Left colon (tissue), 2 donors: ENCODE results near the gene PTGDR2. TPM values are rescaled to one million over a fixed set of nuclear protein-coding genes. Genes with fewer than 3 reads are reported as not detected.
A peak's percentile ranks its signal among the peaks of the same experiment; 100 is the strongest.

Experiments used
- ATAC-seq: fragments of 200-7000 bp; cut with Tn5 transposase; one replicate; pipeline ENCODE4 v1.9.1; 2020; ENCODE audit warnings: mild to moderate bottlenecking, moderate library complexity
- DNase-seq, 2 donors: peaks; one replicate each; pipeline ENCODE4 v3.0.0-alpha.2; 2020
- intact Hi-C, 2 donors: fragments of 100-400 bp; cut with DNase I in 1 of 2; cut with micrococcal nuclease in 1 of 2; formaldehyde crosslinking; loops; one replicate each; pipeline versions ENCODE4 v1.11.2 to v1.14.0; 2022; cut with DNase I, micrococcal nuclease
- total RNA-seq, 2 donors: library from RNA; stranded (reverse); fragmentation: NEBNext Ultra II Directional; extraction: Animal tissue kit (Norgen Biotek cat#: 25700); gene quantifications; one replicate each; pipeline ENCODE4 v1.2.1, GENCODE V29; 2021
- donor health status: DM: no; HTN: no; CAD: no.
- donor health status: DM: yes; HTN: yes; CAD: no.

Gene PTGDR2
- total RNA-seq, 2 donors from 2014 or later, result 4.6 to 6.4 TPM

GRCh38 chr11:60848714-60849151, 7.0 kb downstream of the PTGDR2 start:
- no peak for ATAC-seq
- no peak for DNase-seq
- intact Hi-C loops, result no loop called here

- intact Hi-C loops, result no loop called here
- DNase-seq, result no peak
Measured at GRCh38 chr11:60847896-60848295, 7.9 kb downstream of the PTGDR2 start.

GRCh38 chr11:60847281-60847680, 8.5 kb downstream of the PTGDR2 start:
- ATAC-seq (no peak), DNase-seq (no peak)
- intact Hi-C loops, result no loop called here

More at GRCh38 chr11:60847896-60848295, 7.9 kb downstream of the PTGDR2 start:
- no peak for ATAC-seq

- intact Hi-C loops, result no loop called here
- DNase-seq (no peak), ATAC-seq (no peak)
Measured at GRCh38 chr11:60845338-60845737, 10.4 kb downstream of the PTGDR2 start.

- DNase-seq (no peak), ATAC-seq (no peak)
- intact Hi-C loops, result no loop called here
Measured at GRCh38 chr11:60844870-60845221, 10.9 kb downstream of the PTGDR2 start.

GRCh38 chr11:60844045-60844869, 11.5 kb downstream of the PTGDR2 start:
- no peak for ATAC-seq
- DNase-seq, result no peak
- intact Hi-C loops, result no loop called here

- ATAC-seq (peak; percentile 4), DNase-seq (no peak)
- intact Hi-C loops, result no loop called here
Measured at GRCh38 chr11:60842668-60843600, 12.8 kb downstream of the PTGDR2 start.

GRCh38 chr11:60841797-60842667, 13.7 kb downstream of the PTGDR2 start, which contains the start of gene CCDC86:
TSS of gene CCDC86 (plus strand) at chr11:60842113. CDS start at chr11:60842125, 12 bp downstream.
- intact Hi-C loops, result no loop called here
- ATAC-seq (peak; percentile 97), DNase-seq (peak; percentile 94 to 97)

- ATAC-seq, result no peak
- intact Hi-C loops, result no loop called here
Measured at GRCh38 chr11:60840470-60841430, 15.0 kb downstream of the PTGDR2 start.

GRCh38 chr11:60838132-60838531, 17.6 kb downstream of the PTGDR2 start:
- ATAC-seq (no peak), DNase-seq (no peak)
- intact Hi-C loops, result no loop called here

More at GRCh38 chr11:60840470-60841430, 15.0 kb downstream of the PTGDR2 start:
- no peak for DNase-seq

- ATAC-seq (no peak), DNase-seq (no peak)
- intact Hi-C loops, result no loop called here
Measured at GRCh38 chr11:60836866-60837515, 18.8 kb downstream of the PTGDR2 start.

- ATAC-seq, result no peak
Measured at GRCh38 chr11:60835534-60835846, 20.3 kb downstream of the PTGDR2 start.

GRCh38 chr11:60834742-60835533, 20.8 kb downstream of the PTGDR2 start:
- peak; percentile 54 for ATAC-seq
- intact Hi-C loops, result loop anchor here (5.0 kb wide), 2 partner anchors 52 to 62 kb away; no protein-coding TSS in a partner anchor
- no peak for DNase-seq

More at GRCh38 chr11:60835534-60835846, 20.3 kb downstream of the PTGDR2 start:
- DNase-seq, result no peak
- intact Hi-C loops, result no loop called here

GRCh38 chr11:60831501-60832079, 24.2 kb downstream of the PTGDR2 start:
- intact Hi-C loops, result loop anchor here (5.0 kb wide), 2 partner anchors 56 to 66 kb away; no protein-coding TSS in a partner anchor
- ATAC-seq, result no peak
- no peak for DNase-seq

GRCh38 chr11:60831143-60831500, 24.6 kb downstream of the PTGDR2 start:
- ATAC-seq, result peak; percentile 91
- intact Hi-C loops, result loop anchor here (5.0 kb wide), 2 partner anchors 56 to 66 kb away; no protein-coding TSS in a partner anchor
- peak; percentile 65 to 91 for DNase-seq
